Adrenal gland (tissue), 5 donors: Measurements from ENCODE around the gene ANXA4.

ENCODE experiments used
- CTCF ChIP-seq, 6 experiments: fragments of 450-650 bp in 4 of 6; fragments of 200-600 bp in 2 of 6; sonication (generic) in 1 of 6; IDR thresholded peaks; 1 replicate in 5 of 6; 2 replicates in 1 of 6; pipeline versions ENCODE4 v1.5.1 to v1.8.0; 2016 to 2021; ENCODE audit warnings: antibody characterized with exemption in 6 of 6, mild to moderate bottlenecking in 2 of 6, moderate library complexity in 1 of 6
- POLR2A ChIP-seq, 2 donors: fragments of 450-650 bp; IDR thresholded peaks; one replicate each; pipeline ENCODE4 v1.6.1; 2017; ENCODE audit warnings: antibody characterized with exemption in 2 of 2, mild to moderate bottlenecking in 2 of 2, moderate library complexity in 1 of 2
- donor health status: DM: no; HTN: no; CAD: no.

DNA sequence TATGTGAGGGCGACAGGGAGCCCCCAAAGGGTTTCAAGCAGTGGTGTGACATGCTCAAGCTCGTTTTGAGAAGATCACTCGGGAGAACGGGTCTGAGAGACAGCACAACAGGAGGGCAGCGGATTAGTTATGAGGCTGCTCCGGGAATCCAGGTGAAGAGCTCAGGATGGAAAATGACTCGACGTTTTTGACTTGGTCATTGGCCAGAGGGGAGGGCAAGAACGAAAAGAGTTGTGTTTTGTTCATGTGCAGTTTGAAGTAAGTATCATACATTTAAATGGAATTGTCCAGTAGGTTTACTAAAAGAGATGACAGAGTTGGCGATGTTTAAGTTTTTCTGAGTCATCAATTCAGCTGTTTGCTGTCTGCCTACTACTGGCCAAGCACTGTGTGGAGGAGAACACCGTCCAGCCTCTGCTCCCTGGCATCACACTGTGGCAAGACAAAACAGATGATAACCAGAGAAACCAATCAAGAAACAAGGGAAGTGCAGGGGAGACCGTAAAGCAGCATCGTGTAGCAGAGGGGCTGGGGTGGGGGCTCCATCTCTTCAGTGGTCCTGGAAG is 25.3 kb upstream of the ANXA4 start:
- TF ChIP-seq CTCF (IDR thresholded peaks at IDR 0.05) (no peak), POLR2A (IDR thresholded peaks at IDR 0.05) (no peak)
